22Rv1 (cell line): ENCODE results near the gene AGRN.
"Not testable (repeated sequence)": the region's sequence is repeated elsewhere in the genome, so short reads cannot be mapped to it uniquely, and the experiment has no call there.

Experiments used
- H3K27ac ChIP-seq: fragments of 450-650 bp; 2 replicates; pipeline ENCODE4 v1.5.1; 2017
- ZFX ChIP-seq: fragments of 450-650 bp; IDR thresholded peaks from 2 replicates; pipeline ENCODE4 v1.6.1; 2017; ENCODE audit warnings: antibody characterized with exemption, borderline replicate concordance
- TF ChIP-seq, protein P1 (sequence below): fragments of 450-650 bp; IDR thresholded peaks from 2 replicates; pipeline ENCODE4 v1.5.1; 2017; ENCODE audit warnings: mild to moderate bottlenecking

Gene AGRN

DNA sequence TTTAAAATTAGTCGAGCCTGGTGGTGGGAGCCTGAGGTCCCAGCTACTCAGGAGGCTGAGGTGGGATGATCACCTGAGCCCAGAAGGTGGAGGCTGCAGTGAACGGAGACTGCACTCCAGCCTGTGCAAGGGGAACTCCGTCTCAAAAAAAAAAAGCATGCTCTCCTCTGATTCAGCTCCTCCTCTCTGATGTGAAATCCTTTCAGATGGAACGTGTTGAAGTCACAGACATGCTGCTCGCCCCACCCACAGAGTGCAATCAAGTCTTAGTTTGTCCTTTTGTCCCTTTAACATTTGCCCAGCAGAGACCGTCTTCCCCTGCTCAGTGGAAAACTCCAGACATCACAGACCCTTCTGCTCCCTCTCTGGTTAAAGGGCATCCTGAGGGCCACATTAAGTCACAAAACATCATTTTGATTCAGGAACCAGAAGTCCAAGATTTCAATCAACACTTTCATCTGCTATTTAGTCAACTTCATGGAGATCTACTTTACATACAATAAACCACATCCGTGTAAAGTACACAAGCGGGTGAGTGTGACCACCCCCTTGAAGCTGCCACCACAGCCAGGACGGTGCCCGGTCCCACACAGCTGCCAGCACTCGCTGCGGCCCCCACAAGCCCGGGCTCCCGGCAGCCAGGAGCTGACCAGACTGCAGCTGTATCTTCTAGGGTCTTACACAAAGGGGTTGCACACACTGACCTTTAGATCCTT, 73.1 kb downstream of the AGRN start:
- TF ChIP-seq, protein P1, sequence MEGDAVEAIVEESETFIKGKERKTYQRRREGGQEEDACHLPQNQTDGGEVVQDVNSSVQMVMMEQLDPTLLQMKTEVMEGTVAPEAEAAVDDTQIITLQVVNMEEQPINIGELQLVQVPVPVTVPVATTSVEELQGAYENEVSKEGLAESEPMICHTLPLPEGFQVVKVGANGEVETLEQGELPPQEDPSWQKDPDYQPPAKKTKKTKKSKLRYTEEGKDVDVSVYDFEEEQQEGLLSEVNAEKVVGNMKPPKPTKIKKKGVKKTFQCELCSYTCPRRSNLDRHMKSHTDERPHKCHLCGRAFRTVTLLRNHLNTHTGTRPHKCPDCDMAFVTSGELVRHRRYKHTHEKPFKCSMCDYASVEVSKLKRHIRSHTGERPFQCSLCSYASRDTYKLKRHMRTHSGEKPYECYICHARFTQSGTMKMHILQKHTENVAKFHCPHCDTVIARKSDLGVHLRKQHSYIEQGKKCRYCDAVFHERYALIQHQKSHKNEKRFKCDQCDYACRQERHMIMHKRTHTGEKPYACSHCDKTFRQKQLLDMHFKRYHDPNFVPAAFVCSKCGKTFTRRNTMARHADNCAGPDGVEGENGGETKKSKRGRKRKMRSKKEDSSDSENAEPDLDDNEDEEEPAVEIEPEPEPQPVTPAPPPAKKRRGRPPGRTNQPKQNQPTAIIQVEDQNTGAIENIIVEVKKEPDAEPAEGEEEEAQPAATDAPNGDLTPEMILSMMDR, result no peak
- no peak for TF ChIP-seq ZFX
- no peak overlapping the region for H3K27ac ChIP-seq

DNA sequence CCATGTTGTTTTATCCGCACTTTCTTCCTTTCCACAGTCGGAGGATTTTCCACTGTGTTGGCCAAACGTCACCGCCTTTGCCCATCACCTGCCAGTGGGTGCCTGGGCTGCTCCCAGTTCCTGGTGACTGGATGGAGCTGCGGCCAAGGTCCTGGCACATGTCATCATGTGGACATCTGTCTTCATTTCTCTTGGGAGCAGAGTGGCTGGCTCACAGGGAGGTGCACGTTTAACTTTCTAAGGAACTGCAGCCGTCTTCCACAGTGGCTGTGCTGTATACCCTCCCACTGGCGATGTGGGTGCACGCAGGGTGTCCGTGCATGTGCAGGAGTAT, 73.7 kb downstream of the AGRN start:
- H3K27ac ChIP-seq, result no peak overlapping the region
- TF ChIP-seq, protein P1, result no peak
- no peak for TF ChIP-seq ZFX

DNA sequence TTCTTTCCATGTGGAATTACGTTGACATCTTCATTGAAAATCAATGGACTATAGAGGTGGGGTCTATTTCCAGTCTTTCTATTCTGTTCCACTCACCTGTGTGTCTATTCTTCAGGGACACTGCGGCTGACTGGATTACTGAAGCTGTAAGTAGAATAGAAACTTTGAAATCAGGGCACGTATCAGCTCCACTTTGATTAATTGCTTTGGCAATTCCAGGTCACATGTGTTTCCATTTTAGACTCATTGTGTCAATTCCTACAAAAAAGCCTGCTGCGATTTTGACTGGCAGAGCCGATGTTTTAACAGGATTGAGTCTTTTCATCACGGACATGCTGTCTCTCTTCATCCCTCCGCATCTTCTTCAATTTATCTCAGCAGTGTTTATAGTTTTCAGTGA, 75.1 kb downstream of the AGRN start:
- H3K27ac ChIP-seq, result no peak overlapping the region
- TF ChIP-seq ZFX, result no peak
- TF ChIP-seq, protein P1, result no peak

DNA sequence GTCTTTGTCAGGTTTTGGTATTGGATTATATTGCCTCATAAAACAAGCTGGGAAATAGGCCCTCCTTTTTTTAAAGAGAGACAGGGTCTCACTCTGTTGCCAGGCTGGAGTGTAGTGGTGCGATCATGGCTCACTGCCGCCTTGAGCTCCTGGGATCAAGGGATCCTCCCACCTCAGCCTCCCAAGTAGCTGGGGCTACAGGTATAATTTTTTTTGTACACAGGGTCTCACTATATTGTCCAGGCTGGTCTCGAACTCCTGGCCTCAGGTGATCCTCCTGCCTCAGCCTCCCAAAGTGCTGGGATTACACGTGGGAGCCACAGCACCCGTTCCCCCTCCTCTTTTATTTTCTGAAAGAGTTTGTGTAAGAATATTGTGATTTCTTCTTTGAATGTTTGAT, 76.2 kb downstream of the AGRN start:
- not testable (repeated sequence) for H3K27ac ChIP-seq

DNA sequence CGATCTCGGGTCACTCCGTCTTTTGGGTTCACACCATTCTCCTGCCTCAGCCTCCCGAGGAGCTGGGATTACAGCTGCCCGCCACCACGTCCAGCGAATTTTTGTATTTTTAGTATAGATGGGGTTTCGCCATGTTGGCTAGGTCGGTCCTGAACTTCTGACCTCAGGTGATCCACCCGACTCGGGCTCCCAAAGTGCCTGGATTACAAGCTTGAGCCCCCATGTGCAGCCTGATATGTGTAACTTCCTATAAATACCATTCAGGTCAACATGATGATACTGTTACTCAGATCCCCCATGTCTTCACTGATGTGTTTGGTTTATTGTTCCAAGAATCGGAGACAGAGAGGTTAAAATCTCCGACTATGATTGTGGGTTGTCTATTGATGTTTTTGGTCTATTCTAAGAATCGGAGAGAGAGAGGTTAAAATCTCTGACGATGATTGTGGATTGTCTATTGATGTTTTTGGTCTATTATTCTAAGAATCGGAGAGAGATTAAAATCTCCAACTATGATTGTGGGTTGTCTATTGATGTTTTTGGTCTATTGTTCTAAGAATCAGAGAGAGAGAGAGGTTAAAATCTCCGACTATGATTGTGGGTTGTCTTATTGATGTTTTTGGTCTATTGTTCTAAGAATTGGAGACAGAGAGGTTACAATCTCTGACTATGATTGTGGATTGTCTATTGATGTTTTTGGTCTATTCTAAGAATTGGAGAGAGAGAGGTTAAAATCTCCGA, 78.9 kb downstream of the AGRN start:
- no peak overlapping the region for H3K27ac ChIP-seq
- no peak for TF ChIP-seq ZFX
- TF ChIP-seq, protein P1, result no peak

DNA sequence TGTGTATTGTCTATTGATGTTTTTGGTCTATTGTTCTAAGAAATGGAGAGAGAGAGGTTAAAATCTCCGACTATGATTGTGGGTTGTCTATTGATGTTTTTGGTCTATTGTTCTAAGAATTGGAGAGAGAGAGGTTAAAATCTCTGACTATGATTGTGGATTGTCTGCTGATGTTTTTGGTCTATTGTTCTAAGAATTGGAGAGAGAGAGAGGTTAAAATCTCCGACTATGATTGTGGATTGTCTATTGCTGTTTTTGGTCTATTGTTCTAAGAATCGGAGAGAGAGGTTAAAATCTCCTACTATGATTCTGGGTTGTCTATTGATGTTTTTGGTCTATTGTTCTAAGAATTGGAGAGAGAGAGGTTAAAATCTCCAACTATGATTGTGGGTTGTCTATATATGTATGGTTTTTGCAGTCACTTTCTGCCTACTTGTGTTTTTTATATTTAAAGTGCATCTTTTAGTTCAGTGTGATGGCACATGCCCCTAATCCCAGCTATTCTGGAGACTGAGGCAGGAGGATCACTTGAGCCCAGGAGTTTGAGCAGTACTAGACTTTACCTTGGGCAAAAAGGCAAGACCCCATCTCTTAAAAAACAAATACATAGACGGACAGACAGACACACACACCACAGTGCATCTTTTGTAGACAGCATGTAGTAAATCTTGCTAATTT, 79.7 kb downstream of the AGRN start:
- no peak overlapping the region for H3K27ac ChIP-seq
- TF ChIP-seq ZFX, result no peak
- TF ChIP-seq, protein P1, result no peak

DNA sequence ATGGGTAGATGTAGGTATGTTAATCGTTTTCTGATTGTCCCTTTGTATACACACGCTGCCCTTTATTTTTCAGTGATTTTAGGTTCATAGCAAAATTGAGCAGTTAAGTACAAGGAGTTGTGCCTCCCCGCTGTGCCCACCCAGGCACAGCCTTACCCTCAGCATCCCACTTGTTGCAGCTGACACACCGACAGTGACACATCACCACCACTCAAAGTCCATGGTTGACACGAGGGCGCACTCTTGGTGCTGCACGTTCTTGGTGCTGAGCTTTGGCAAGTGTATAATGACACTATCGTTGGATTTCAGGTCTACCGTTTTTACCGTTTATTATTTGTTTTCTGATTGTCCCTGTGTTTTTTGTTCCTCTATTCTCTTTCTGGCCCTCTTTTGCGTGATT, 80.4 kb downstream of the AGRN start:
- H3K27ac ChIP-seq, result no peak overlapping the region
- TF ChIP-seq, protein P1, result no peak
- no peak for TF ChIP-seq ZFX
